IPS DF 6.9 (cell line): ENCODE measurements around the gene ABR.
A peak's percentile ranks its signal among the peaks of the same experiment; 100 is the strongest.

Source experiments
- DNase-seq: peaks from one replicate; pipeline ENCODE4 v3.0.0-alpha.2; 2013; ENCODE audit warnings: low read depth, low spot score
- H3K27ac ChIP-seq: one replicate; pipeline ENCODE4 v1.5.1; 2013; ENCODE audit warnings: low read length, control low read depth
- H3K27me3 ChIP-seq: 2 replicates; pipeline ENCODE4 v1.6.1; 2013; ENCODE audit warnings: mild to moderate bottlenecking, low read length; ENCODE audit not compliant: control insufficient read depth, insufficient read depth
- H3K36me3 ChIP-seq: 2 replicates; pipeline ENCODE4 v1.6.1; 2013; ENCODE audit warnings: low read length; ENCODE audit not compliant: control insufficient read depth, insufficient read depth
- H3K4me1 ChIP-seq: 2 replicates; pipeline ENCODE4 v1.6.1; 2013; ENCODE audit warnings: low read length; ENCODE audit not compliant: control insufficient read depth, insufficient read depth
- H3K4me3 ChIP-seq: 2 replicates; pipeline ENCODE4 v1.5.1; 2013; ENCODE audit warnings: mild to moderate bottlenecking, low read length
- H3K9me3 ChIP-seq: 2 replicates; pipeline ENCODE4 v1.6.1; 2013; ENCODE audit warnings: low read length, inconsistent platforms; ENCODE audit not compliant: control insufficient read depth, insufficient read depth
- WGBS: extraction: QIAGEN DNeasy Blood & Tissue Kit; methylation state at CpG from one replicate; pipeline ENCODE4 v1.1.7; 2013; ENCODE audit warnings: mixed read lengths, missing lambda C conversion rate; ENCODE audit not compliant: insufficient read length, insufficient coverage; 5-methylcytosine and 5-hydroxymethylcytosine counted together

Gene ABR

GRCh38 chr17:1179818-1180742, at the start of gene ABR:
ABR (minus strand) TSS chr17:1179981; CDS start chr17:1179727, 254 bp downstream.
- Histone ChIP-seq H3K36me3 (no peaks in the 10 kb centered on the region), H3K27me3 (no peaks in the 10 kb centered on the region; the same call in 1 of the 2 replicates), H3K4me3 (peak within 1 kb of the TSS; percentile 79; the same call in 1 of the 2 replicates), H3K9me3 (no peaks in the 10 kb centered on the region), H3K27ac (no peak within 1 kb of the TSS), H3K4me1 (peaks cover 2% of the 10 kb centered on the region; the same call in 1 of the 2 replicates)
- DNase-seq, result no peak
- no CpG with 5 or more reads among the region's 98 CpGs for WGBS

GRCh38 chr17:1229349-1229899, 49.6 kb upstream of the ABR start:
- Histone ChIP-seq H3K4me1 (no peaks in the 10 kb centered on the region), H3K27me3 (peaks cover 35% of the 10 kb centered on the region), H3K27ac (no peak overlapping the region), H3K4me3 (peak overlapping the region; percentile 5; the same call in 1 of the 2 replicates), H3K36me3 (no peaks in the 10 kb centered on the region), H3K9me3 (no peaks in the 10 kb centered on the region)
- DNase-seq, result no peak
- WGBS, result no CpG with 5 or more reads among the region's 74 CpGs

- Histone ChIP-seq H3K27ac (no peak overlapping the region), H3K4me1 (no peaks in the 10 kb centered on the region), H3K36me3 (no peaks in the 10 kb centered on the region), H3K9me3 (no peaks in the 10 kb centered on the region), H3K27me3 (peaks cover 35% of the 10 kb centered on the region), H3K4me3 (peak overlapping the region; percentile 19; the same call in 1 of the 2 replicates)
- DNase-seq, result no peak
- no CpG with 5 or more reads among the region's 79 CpGs for WGBS
These were observed 49.1 kb upstream of the ABR start for GRCh38 chr17:1228781-1229348.

GRCh38 chr17:1227917-1228780, 48.4 kb upstream of the ABR start:
- no peak for DNase-seq

GRCh38 chr17:1227365-1227764, 47.6 kb upstream of the ABR start:
- no CpG with 5 or more reads among the region's 5 CpGs for WGBS
- Histone ChIP-seq H3K4me3 (no peak overlapping the region), H3K4me1 (no peaks in the 10 kb centered on the region), H3K36me3 (no peaks in the 10 kb centered on the region), H3K27me3 (peaks cover 35% of the 10 kb centered on the region), H3K9me3 (no peaks in the 10 kb centered on the region), H3K27ac (no peak overlapping the region)
- no peak for DNase-seq

More at GRCh38 chr17:1227917-1228780, 48.4 kb upstream of the ABR start:
- no peaks in the 10 kb centered on the region for H3K36me3 ChIP-seq
- no peak overlapping the region for H3K27ac ChIP-seq
- H3K4me1 ChIP-seq, result no peaks in the 10 kb centered on the region
- H3K27me3 ChIP-seq, result peaks cover 35% of the 10 kb centered on the region
- WGBS, result no CpG with 5 or more reads among the region's 58 CpGs
- no peaks in the 10 kb centered on the region for H3K9me3 ChIP-seq
- no peak overlapping the region for H3K4me3 ChIP-seq

GRCh38 chr17:1226308-1226707, 46.5 kb upstream of the ABR start:
- no peak overlapping the region for H3K4me3 ChIP-seq

GRCh38 chr17:1224330-1224729, 44.5 kb upstream of the ABR start:
- no peak for DNase-seq
- Histone ChIP-seq H3K36me3 (no peaks in the 10 kb centered on the region), H3K4me1 (no peaks in the 10 kb centered on the region), H3K9me3 (no peaks in the 10 kb centered on the region), H3K4me3 (no peak overlapping the region), H3K27me3 (peaks cover 23% of the 10 kb centered on the region), H3K27ac (no peak overlapping the region)
- no CpG with 5 or more reads among the region's 7 CpGs for WGBS

More at GRCh38 chr17:1226308-1226707, 46.5 kb upstream of the ABR start:
- H3K9me3 ChIP-seq, result no peaks in the 10 kb centered on the region
- no peak overlapping the region for H3K27ac ChIP-seq
- H3K36me3 ChIP-seq, result no peaks in the 10 kb centered on the region
- peaks cover 35% of the 10 kb centered on the region for H3K27me3 ChIP-seq
- WGBS, result no CpG with 5 or more reads among the region's 3 CpGs
- no peak for DNase-seq
- H3K4me1 ChIP-seq, result no peaks in the 10 kb centered on the region

- no peak overlapping the region for H3K4me3 ChIP-seq
- H3K4me1 ChIP-seq, result no peaks in the 10 kb centered on the region
- DNase-seq, result no peak
- no peaks in the 10 kb centered on the region for H3K9me3 ChIP-seq
- H3K27me3 ChIP-seq, result peaks cover 21% of the 10 kb centered on the region
- WGBS, result no CpG with 5 or more reads among the region's 14 CpGs
- H3K36me3 ChIP-seq, result no peaks in the 10 kb centered on the region
- no peak overlapping the region for H3K27ac ChIP-seq
These were observed 43.9 kb upstream of the ABR start for GRCh38 chr17:1223662-1224061.

- Histone ChIP-seq H3K27me3 (peaks cover 9% of the 10 kb centered on the region; the same call in 1 of the 2 replicates), H3K4me1 (no peaks in the 10 kb centered on the region), H3K27ac (no peak overlapping the region), H3K4me3 (no peak overlapping the region), H3K36me3 (no peaks in the 10 kb centered on the region), H3K9me3 (no peaks in the 10 kb centered on the region)
- DNase-seq, result no peak
- no CpG with 5 or more reads among the region's 8 CpGs for WGBS
These were observed 42.5 kb upstream of the ABR start for GRCh38 chr17:1222321-1222720.

- Histone ChIP-seq H3K27ac (no peak overlapping the region), H3K9me3 (no peaks in the 10 kb centered on the region), H3K4me3 (no peak overlapping the region), H3K4me1 (no peaks in the 10 kb centered on the region), H3K36me3 (no peaks in the 10 kb centered on the region), H3K27me3 (no peaks in the 10 kb centered on the region; the same call in none of the 2 replicates)
- DNase-seq, result no peak
- no CpG with 5 or more reads among the region's 7 CpGs for WGBS
These were observed 41.4 kb upstream of the ABR start for GRCh38 chr17:1221209-1221608.
